Measurements from ENCODE around the gene ATG2A. TPM values are rescaled to one million over a fixed set of nuclear protein-coding genes. Genes with fewer than 3 reads are reported as not detected.

Gene ATG2A
- total and polyA plus RNA-seq, 8 donors, result 12.2 to 77.6 (median 26.6) TPM

DNA sequence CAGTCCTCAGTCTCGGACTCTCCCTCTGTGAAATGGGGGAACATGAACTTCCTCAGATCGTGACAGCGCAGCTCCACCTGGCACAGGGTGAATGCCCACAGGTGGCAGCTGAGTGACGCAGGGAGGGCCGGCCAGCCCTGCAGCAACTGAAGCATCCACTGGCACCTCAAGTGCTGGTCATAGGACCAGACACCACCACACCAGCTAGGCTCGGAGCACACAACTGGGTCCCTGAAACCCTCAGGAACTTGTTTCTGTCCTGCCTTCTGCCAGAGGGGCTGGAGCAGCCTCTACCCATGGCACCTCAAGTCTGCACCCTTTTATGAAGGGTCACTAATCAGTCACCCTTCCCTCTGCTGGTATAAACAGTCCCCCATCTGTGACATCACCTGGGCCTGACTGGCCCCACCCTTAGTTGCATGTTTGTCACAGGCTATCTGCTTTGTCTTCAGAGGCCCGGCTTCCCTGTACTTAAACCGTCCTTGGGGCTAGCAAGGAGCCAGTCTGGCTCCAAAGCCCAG lies 65.1 kb downstream of the ATG2A start:
- 65 to 79% (median 72%) methylated on average over 8 of the region's 8 CpGs for WGBS, 5 donors
- Histone ChIP-seq H3K4me1 (peaks cover 82 to 100% (median 98%) of the 10 kb centered on the region in 4 donors), H3K27me3 (no peaks in the 10 kb centered on the region), H3K27ac (peak overlapping the region; percentile 9 to 94 (median 92)), H3K4me3 (no peak overlapping the region), H3K9me3 (no peaks in the 10 kb centered on the region), H3K36me3 (peaks cover 20 to 29% (median 26%) of the 10 kb centered on the region in 4 donors)
- no peak for DNase-seq
- intact Hi-C loops (cut with DNase I; ENCODE audit: low total_unique reads), result no loop called here
- no peak for TF ChIP-seq EP300 (IDR thresholded peaks at IDR 0.05)
- TF ChIP-seq POLR2AphosphoS5 (IDR thresholded peaks at IDR 0.05), result no peak
- TF ChIP-seq, protein P1, sequence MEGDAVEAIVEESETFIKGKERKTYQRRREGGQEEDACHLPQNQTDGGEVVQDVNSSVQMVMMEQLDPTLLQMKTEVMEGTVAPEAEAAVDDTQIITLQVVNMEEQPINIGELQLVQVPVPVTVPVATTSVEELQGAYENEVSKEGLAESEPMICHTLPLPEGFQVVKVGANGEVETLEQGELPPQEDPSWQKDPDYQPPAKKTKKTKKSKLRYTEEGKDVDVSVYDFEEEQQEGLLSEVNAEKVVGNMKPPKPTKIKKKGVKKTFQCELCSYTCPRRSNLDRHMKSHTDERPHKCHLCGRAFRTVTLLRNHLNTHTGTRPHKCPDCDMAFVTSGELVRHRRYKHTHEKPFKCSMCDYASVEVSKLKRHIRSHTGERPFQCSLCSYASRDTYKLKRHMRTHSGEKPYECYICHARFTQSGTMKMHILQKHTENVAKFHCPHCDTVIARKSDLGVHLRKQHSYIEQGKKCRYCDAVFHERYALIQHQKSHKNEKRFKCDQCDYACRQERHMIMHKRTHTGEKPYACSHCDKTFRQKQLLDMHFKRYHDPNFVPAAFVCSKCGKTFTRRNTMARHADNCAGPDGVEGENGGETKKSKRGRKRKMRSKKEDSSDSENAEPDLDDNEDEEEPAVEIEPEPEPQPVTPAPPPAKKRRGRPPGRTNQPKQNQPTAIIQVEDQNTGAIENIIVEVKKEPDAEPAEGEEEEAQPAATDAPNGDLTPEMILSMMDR (IDR thresholded peaks at IDR 0.05), result no peak
- TF ChIP-seq POLR2A (IDR thresholded peaks at IDR 0.05), result no peak

DNA sequence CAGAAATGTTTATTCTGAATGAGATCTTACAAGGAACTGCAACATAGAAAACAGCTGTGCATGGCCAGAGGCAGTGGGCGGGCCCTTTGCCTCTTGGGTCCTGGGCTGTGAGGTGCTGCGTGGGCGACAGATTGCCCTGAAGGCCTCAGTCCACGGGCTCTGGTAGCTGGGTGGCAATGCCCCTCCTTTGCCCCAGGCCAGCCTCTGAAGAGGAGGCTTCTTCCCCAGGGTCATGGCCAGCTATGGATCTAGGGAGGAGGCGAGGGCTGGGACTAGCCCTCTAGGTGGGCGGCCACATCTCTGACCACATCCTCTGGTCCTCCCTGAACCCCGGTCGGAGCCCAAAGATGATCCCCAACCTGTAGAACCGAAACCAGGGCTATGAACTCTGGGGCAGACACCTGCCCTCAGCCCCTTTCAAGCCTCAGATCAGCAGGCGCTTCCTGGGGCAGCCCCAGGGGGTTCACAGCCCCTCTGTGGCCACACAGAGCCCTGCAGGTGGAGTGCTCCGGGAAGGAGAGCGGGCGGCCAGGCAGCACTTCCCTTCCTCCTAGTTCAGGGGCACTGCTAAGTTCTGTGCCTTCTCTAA lies 65.9 kb downstream of the ATG2A start:
- TF ChIP-seq POLR2AphosphoS5 (IDR thresholded peaks at IDR 0.05) (no peak), EP300 (IDR thresholded peaks at IDR 0.05) (no peak), POLR2A (IDR thresholded peaks at IDR 0.05) (no peak)
- TF ChIP-seq, protein P1 (IDR thresholded peaks at IDR 0.05), result no peak
- 45 to 58% (median 51%) methylated on average over 7 to 13 of the region's 13 CpGs for WGBS, 5 donors
- intact Hi-C loops (cut with DNase I; ENCODE audit: low total_unique reads), result no loop called here
- Histone ChIP-seq H3K9me3 (no peaks in the 10 kb centered on the region), H3K27ac (peak overlapping the region; percentile 63 to 94 (median 92)), H3K4me1 (peaks cover 74 to 95% (median 92%) of the 10 kb centered on the region in 4 donors), H3K36me3 (peaks cover 20 to 29% (median 26%) of the 10 kb centered on the region in 4 donors), H3K27me3 (no peaks in the 10 kb centered on the region), H3K4me3 (no peak overlapping the region)
- DNase-seq, result peak in 1 of 2 donors; percentile 51

DNA sequence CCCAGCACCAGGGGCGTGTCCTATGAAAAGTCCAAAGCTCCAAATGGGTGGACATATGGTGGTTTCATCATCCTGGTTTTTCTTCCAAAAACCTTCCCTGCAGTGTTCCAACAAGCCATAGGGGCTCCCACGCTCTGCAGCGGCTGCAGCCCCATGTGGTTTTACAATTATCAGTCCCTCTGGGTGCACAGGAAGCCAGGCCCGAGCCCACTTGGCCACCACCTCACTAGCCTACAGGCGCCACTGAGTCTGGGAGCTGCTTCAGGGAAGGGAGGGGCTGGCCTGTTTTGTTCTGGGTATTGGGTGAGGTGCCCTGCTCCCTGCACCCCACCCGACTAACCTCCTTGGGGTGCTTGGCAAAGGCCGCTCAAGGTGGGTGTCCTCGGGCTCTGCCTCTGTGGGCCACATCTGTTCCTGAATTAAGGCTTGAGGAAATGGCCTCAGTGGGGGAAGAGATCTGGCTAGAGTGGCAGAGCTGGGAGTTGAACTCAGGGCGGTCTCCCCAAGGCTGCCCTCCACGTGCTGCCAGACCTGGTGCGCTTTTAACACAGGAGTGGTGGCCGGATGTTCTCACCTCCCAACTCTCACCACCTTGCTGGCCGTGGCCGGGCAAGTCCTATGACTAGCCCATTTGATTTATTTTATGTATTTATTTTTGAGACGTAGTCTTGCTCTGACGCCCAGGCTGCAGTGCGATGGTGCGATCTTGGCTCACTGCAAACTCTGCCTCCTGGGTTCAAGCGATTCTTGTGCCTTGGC lies 67.2 kb downstream of the ATG2A start:
- H3K36me3 ChIP-seq, result peaks cover 20 to 25% (median 23%) of the 10 kb centered on the region in 4 donors
- no peaks in the 10 kb centered on the region for H3K27me3 ChIP-seq
- no peaks in the 10 kb centered on the region for H3K9me3 ChIP-seq
- no peak overlapping the region for H3K4me3 ChIP-seq
- no peak for DNase-seq
- TF ChIP-seq POLR2A (IDR thresholded peaks at IDR 0.05) (no peak), EP300 (IDR thresholded peaks at IDR 0.05) (no peak), POLR2AphosphoS5 (IDR thresholded peaks at IDR 0.05) (no peak)
- TF ChIP-seq, protein P1 (IDR thresholded peaks at IDR 0.05), result no peak
- H3K4me1 ChIP-seq, result peaks cover 64 to 88% (median 84%) of the 10 kb centered on the region in 4 donors
- intact Hi-C loops (cut with DNase I; ENCODE audit: low total_unique reads), result no loop called here
- peak overlapping the region; percentile 20 to 94 (median 92) for H3K27ac ChIP-seq
- WGBS, 5 donors, result 73 to 78% (median 75%) methylated on average over 18 to 19 of the region's 19 CpGs

DNA sequence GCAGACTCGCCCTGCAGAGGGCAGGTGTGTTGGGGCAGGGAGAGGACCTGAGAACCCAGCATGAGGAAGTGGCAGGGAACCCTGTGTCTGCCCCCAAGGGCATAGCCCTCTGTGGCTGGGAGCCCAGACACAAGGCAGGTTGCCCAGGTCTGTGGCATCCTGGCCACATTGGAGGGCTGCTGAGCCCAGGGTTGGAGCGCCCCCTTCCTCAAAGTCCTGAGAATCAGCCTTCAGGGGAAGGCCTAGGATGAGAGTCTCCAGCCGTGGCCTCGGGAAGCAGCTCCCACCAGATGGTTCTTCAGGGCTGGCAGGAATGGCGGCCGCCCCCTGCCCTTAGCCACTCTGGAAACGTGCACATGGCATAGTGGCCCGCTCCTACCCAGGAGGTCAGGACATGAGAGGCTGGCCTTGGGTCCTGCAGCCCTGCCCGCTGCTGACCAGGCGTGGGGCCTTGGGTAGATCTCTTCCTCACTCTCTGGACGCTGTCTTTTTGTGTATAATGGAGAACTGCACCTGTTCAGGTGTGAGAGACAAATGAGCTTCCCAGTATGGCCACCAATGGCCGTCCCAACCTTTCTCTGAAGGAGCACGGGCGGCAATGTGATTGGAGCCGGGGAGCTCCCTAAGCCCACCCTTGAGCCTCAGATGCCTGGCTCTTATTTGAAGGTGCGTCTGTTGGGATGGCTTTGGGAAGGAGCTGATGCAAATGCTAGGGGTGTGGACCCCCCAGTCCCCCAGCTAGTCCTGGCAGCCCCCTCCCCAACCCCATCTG lies 68.0 kb downstream of the ATG2A start:
- TF ChIP-seq POLR2A (IDR thresholded peaks at IDR 0.05), result no peak
- peak in 2 of 3 donors; percentile 41 to 84 for TF ChIP-seq POLR2AphosphoS5 (IDR thresholded peaks at IDR 0.05)
- TF ChIP-seq, protein P1 (IDR thresholded peaks at IDR 0.05), result peak in 2 of 7 experiments; percentile 38 to 45
- TF ChIP-seq EP300 (IDR thresholded peaks at IDR 0.05), result no peak
- peak overlapping the region; percentile 1 to 94 (median 92) for H3K27ac ChIP-seq
- intact Hi-C loops (cut with DNase I; ENCODE audit: low total_unique reads), result no loop called here
- WGBS, 5 donors, result 70 to 88% (median 72%) methylated on average over 6 to 16 of the region's 16 CpGs
- peaks cover 61 to 88% (median 84%) of the 10 kb centered on the region in 4 donors for H3K4me1 ChIP-seq
- no peaks in the 10 kb centered on the region for H3K27me3 ChIP-seq
- peaks cover 13 to 17% (median 15%) of the 10 kb centered on the region in 4 donors for H3K36me3 ChIP-seq
- H3K4me3 ChIP-seq, result no peak overlapping the region
- peak; percentile 80 to 89 for DNase-seq
- no peaks in the 10 kb centered on the region for H3K9me3 ChIP-seq

Data from stomach (tissue), 9 donors.